GM23338 (cell line): ENCODE data around the gene OR1I1.

Experiments used
- CREB1 ChIP-seq: fragments of 250-450 bp; sonication (Bioruptor Pico); IDR thresholded peaks from 2 replicates; pipeline ENCODE4 v1.5.0; 2020; ENCODE audit warnings: low read depth, mild to moderate bottlenecking, moderate library complexity
- CTCF ChIP-seq, 2 experiments: fragments of 200-600 bp in 1 of 2; sonication (generic) in 1 of 2; conservative IDR thresholded peaks; 2 replicates each; pipeline versions ENCODE4 v1.5.1 to v1.6.1; 2016 to 2017; ENCODE audit warnings: antibody characterized with exemption in 2 of 2, low read depth in 2 of 2, mild to moderate bottlenecking in 2 of 2, moderate library complexity in 1 of 2
- ETS1 ChIP-seq: IDR thresholded peaks from 2 replicates; pipeline ENCODE4 v1.6.1; 2016; ENCODE audit warnings: antibody characterized with exemption
- EZH2 ChIP-seq: fragments of 200-600 bp; sonication (generic); IDR thresholded peaks from one replicate; pipeline ENCODE4 v1.8.0; 2017; ENCODE audit warnings: antibody characterized with exemption, mild to moderate bottlenecking, low read depth; ENCODE audit not compliant: unreplicated experiment
- EZH2phosphoT487 ChIP-seq: fragments of 200-600 bp; sonication (generic); IDR thresholded peaks from one replicate; pipeline ENCODE4 v1.8.1; 2018; ENCODE audit warnings: antibody characterized with exemption; ENCODE audit not compliant: unreplicated experiment
- JUNB ChIP-seq: IDR thresholded peaks from one replicate; pipeline ENCODE4 v1.6.1; 2016; ENCODE audit warnings: antibody characterized with exemption; ENCODE audit not compliant: unreplicated experiment
- NANOG ChIP-seq: IDR thresholded peaks from 2 replicates; pipeline ENCODE4 v1.6.1; 2016; ENCODE audit warnings: antibody characterized with exemption, borderline replicate concordance
- POLR2AphosphoS5 ChIP-seq: IDR thresholded peaks from 2 replicates; pipeline ENCODE4 v1.6.1; 2016; ENCODE audit warnings: antibody characterized with exemption, low read depth
- REST ChIP-seq: IDR thresholded peaks from one replicate; pipeline ENCODE4 v1.6.1; 2018; ENCODE audit warnings: antibody characterized with exemption; ENCODE audit not compliant: unreplicated experiment

- TF ChIP-seq CTCF (conservative IDR thresholded peaks at IDR 0.05; ENCODE audit: low read depth in 2 of 2) (no peak), POLR2AphosphoS5 (no peak), JUNB (no peak), REST (no peak), CREB1 (CRISPR knock-in tag) (no peak), EZH2 (no peak), EZH2phosphoT487 (no peak), ETS1 (no peak), NANOG (no peak)
Observed at GRCh38 chr19:15116856-15117255, 34.8 kb downstream of the OR1I1 start.
